ENCODE data around the gene EPHA3.

DNA sequence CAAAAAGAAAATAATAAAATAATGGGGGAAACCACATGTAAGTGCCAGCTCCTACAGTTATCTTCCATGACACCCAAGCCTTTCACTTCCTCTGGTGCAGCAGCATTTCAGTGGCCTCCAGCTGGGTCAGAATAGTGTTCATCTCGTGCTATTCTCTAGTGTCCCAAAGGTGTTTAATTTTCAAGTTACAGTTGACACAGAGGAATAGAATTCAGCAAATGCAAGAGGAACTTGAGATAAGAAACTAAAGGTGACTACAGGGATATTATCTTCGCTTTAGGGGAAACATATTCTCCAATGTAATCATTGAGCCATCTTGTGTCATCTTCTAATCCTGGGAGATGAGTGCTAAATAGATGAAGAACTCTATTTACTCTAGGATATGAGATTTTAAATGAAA lies 212.8 kb downstream of the EPHA3 start:
- TF ChIP-seq, protein P1, sequence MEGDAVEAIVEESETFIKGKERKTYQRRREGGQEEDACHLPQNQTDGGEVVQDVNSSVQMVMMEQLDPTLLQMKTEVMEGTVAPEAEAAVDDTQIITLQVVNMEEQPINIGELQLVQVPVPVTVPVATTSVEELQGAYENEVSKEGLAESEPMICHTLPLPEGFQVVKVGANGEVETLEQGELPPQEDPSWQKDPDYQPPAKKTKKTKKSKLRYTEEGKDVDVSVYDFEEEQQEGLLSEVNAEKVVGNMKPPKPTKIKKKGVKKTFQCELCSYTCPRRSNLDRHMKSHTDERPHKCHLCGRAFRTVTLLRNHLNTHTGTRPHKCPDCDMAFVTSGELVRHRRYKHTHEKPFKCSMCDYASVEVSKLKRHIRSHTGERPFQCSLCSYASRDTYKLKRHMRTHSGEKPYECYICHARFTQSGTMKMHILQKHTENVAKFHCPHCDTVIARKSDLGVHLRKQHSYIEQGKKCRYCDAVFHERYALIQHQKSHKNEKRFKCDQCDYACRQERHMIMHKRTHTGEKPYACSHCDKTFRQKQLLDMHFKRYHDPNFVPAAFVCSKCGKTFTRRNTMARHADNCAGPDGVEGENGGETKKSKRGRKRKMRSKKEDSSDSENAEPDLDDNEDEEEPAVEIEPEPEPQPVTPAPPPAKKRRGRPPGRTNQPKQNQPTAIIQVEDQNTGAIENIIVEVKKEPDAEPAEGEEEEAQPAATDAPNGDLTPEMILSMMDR (conservative IDR thresholded peaks at IDR 0.05), result no peak
- no peak for TF ChIP-seq ZFX (IDR thresholded peaks at IDR 0.05)

Measured in C4-2B (cell line).